HL-60 (cell line): ENCODE data around the gene BCCIP.

Source experiments
- CTCF ChIP-seq: IDR thresholded peaks from one replicate; pipeline ENCODE4 v1.5.1; 2011; ENCODE audit warnings: low read length, control low read depth, inconsistent platforms; ENCODE audit not compliant: insufficient read depth
- GABPA ChIP-seq: IDR thresholded peaks from 2 replicates; pipeline ENCODE4 v1.6.1; 2012; ENCODE audit warnings: low read depth
- POLR2AphosphoS5 ChIP-seq: IDR thresholded peaks from 2 replicates; pipeline ENCODE4 v1.6.1; 2012; ENCODE audit warnings: low read depth
- REST ChIP-seq: IDR thresholded peaks from 2 replicates; pipeline ENCODE4 v1.6.1; 2012; ENCODE audit warnings: low read depth; ENCODE audit not compliant: insufficient replicate concordance
- SPI1 ChIP-seq: IDR thresholded peaks from 2 replicates; pipeline ENCODE4 v1.6.1; 2012; ENCODE audit warnings: low read depth, mild to moderate bottlenecking, borderline replicate concordance

GRCh38 chr10:125827133-125827532 is 3.8 kb downstream of the BCCIP start:
- no peak for TF ChIP-seq CTCF
- TF ChIP-seq GABPA: no peak
- TF ChIP-seq POLR2AphosphoS5: no peak
- no peak for TF ChIP-seq REST
- peak; percentile 75 for TF ChIP-seq SPI1
